Vagina (tissue), 2 donors: ENCODE results near the gene HECW1. TPM values are rescaled to one million over a fixed set of nuclear protein-coding genes. Genes with fewer than 3 reads are reported as not detected.

Experiments used
- DNase-seq, 2 donors: peaks; one replicate each; pipeline ENCODE4 v3.0.0-alpha.2; 2017; ENCODE audit errors: extremely low spot score in 2 of 2
- H3K27ac ChIP-seq: fragments of 200-600 bp; sonication (generic); one replicate; pipeline ENCODE4 v1.5.1; 2019
- H3K27me3 ChIP-seq: fragments of 200-600 bp; sonication (generic); one replicate; pipeline ENCODE4 v1.5.1; 2019
- H3K36me3 ChIP-seq, 2 donors: fragments of 200-600 bp; sonication (generic); one replicate each; pipeline ENCODE4 v1.5.1; 2017 to 2019
- H3K4me1 ChIP-seq: fragments of 200-600 bp; sonication (generic); one replicate; pipeline ENCODE4 v1.5.1; 2019
- H3K4me3 ChIP-seq, 2 donors: fragments of 200-600 bp; sonication (generic); 1 replicate in 1 of 2; 2 replicates in 1 of 2; pipeline ENCODE4 v1.5.1; 2016 to 2019
- H3K9me3 ChIP-seq: fragments of 200-600 bp; sonication (generic); one replicate; pipeline ENCODE4 v1.5.1; 2019
- POLR2A ChIP-seq, 2 donors: fragments of 450-650 bp; IDR thresholded peaks; one replicate each; pipeline ENCODE4 v1.6.1; 2017; ENCODE audit warnings: antibody characterized with exemption in 2 of 2, mild to moderate bottlenecking in 2 of 2, moderate library complexity in 2 of 2
- POLR2AphosphoS5 ChIP-seq, 2 donors: sonication (generic); formaldehyde crosslinking; IDR thresholded peaks; one replicate each; pipeline ENCODE4 v1.9.0; 2017; ENCODE audit warnings: antibody characterized with exemption in 2 of 2, mild to moderate bottlenecking in 2 of 2, low read depth in 1 of 2; ENCODE audit not compliant: insufficient read depth in 1 of 2
- intact Hi-C: fragments of 100-400 bp; cut with DNase I; formaldehyde crosslinking; loops from one replicate; pipeline ENCODE4 v1.15.1; 2023
- total RNA-seq: library from RNA; depleted of rRNA; stranded (reverse); fragments of >200 nt; gene quantifications from one replicate; pipeline ENCODE4 v1.2.3, GENCODE V29; 2016
- TF ChIP-seq, protein P1 (sequence below), 3 experiments: fragments of 450-650 bp in 2 of 3; fragments of 200-600 bp in 1 of 3; sonication (generic) in 1 of 3; IDR thresholded peaks; one replicate each; pipeline ENCODE4 v1.5.1; 2017 to 2019; ENCODE audit warnings: antibody characterized with exemption in 3 of 3, mild to moderate bottlenecking in 2 of 3, moderate library complexity in 2 of 3

The HECW1 gene
- total RNA-seq, 1 donor from 2014 or later = 2.5 TPM

DNA sequence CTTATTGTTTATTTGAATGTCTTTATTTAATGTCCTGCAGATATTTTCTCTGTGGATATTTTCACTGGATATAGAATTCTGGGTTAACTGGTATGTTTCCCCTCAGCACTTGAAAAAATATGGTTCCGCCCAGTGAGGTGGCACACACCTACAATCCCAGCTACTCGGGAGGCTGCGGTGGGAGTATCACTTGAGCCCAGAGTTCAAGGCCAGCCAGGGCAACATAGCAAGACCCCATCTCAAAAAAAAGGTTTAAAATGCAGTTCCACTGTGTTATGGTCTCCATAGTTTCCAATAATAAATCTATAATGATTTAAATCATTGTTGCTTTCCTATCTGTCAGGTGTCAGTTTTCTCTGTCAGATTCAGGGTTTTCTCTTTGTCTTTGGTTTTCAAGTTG, 305.0 kb downstream of the HECW1 start:
- H3K27ac ChIP-seq = no peak overlapping the region
- H3K36me3 ChIP-seq = no peaks in the 10 kb centered on the region
- intact Hi-C loops = no loop called here
- H3K4me3 ChIP-seq = no peak overlapping the region
- H3K27me3 ChIP-seq = no peaks in the 10 kb centered on the region
- H3K9me3 ChIP-seq = no peaks in the 10 kb centered on the region
- no peak for TF ChIP-seq POLR2AphosphoS5 (IDR thresholded peaks at IDR 0.05; ENCODE audit: insufficient read depth in 1 of 2, low read depth in 1 of 2)
- TF ChIP-seq POLR2A (IDR thresholded peaks at IDR 0.05) = no peak
- TF ChIP-seq, protein P1, sequence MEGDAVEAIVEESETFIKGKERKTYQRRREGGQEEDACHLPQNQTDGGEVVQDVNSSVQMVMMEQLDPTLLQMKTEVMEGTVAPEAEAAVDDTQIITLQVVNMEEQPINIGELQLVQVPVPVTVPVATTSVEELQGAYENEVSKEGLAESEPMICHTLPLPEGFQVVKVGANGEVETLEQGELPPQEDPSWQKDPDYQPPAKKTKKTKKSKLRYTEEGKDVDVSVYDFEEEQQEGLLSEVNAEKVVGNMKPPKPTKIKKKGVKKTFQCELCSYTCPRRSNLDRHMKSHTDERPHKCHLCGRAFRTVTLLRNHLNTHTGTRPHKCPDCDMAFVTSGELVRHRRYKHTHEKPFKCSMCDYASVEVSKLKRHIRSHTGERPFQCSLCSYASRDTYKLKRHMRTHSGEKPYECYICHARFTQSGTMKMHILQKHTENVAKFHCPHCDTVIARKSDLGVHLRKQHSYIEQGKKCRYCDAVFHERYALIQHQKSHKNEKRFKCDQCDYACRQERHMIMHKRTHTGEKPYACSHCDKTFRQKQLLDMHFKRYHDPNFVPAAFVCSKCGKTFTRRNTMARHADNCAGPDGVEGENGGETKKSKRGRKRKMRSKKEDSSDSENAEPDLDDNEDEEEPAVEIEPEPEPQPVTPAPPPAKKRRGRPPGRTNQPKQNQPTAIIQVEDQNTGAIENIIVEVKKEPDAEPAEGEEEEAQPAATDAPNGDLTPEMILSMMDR (IDR thresholded peaks at IDR 0.05) = no peak
- H3K4me1 ChIP-seq = no peaks in the 10 kb centered on the region
- no peak for DNase-seq

DNA sequence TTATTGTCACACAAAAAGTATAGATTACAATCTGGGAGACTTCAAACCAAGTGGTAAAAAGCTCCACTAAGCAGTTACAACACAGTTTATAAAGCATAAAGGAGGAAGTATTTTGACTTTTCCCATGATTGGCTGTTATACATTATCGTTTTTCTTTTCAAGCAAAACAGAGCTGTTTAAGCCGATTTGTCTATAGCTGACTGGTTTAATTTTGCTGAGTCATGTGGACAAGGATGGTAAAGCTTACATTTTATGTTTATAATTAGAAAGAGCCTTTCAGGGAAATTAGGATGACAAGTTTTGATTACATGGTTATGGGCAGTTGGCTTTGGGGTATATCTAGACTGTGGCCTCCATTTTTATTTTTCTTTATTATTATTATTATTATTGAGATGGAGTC, 318.0 kb downstream of the HECW1 start:
- DNase-seq = no peak
- TF ChIP-seq POLR2A (IDR thresholded peaks at IDR 0.05) (no peak), POLR2AphosphoS5 (IDR thresholded peaks at IDR 0.05; ENCODE audit: insufficient read depth in 1 of 2, low read depth in 1 of 2) (no peak)
- TF ChIP-seq, protein P1 (IDR thresholded peaks at IDR 0.05) = no peak
- Histone ChIP-seq H3K4me1 (no peaks in the 10 kb centered on the region), H3K4me3 (no peak overlapping the region), H3K36me3 (no peaks in the 10 kb centered on the region), H3K27ac (no peak overlapping the region), H3K27me3 (no peaks in the 10 kb centered on the region), H3K9me3 (no peaks in the 10 kb centered on the region)
- intact Hi-C loops = no loop called here

DNA sequence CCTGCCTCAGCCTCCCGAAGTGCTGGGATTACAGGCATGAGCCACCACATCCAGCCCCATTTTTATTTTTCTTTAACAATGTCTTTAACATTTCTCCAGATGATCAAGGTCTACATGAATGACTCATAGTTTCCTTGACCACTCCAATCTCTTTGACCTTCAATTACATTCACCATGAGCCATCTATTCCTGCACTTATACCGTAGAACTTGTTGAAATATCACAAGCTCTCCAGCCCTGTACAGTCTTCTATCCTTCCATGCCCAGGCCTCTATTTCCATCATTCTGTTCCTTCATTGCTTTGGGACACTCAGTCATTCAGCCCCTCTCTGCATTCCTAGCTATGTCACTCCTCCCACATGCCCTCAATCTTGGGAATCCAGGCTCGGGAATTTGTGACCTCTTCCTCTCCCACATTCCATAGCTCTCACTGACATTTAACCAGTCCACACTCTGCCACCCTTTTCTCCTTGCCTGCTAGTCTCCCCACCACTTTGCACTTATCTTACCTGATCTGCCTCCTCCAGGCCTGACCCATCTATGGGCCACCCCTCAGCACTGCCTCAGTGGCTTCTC, 318.7 kb downstream of the HECW1 start:
- intact Hi-C loops = no loop called here
- Histone ChIP-seq H3K27me3 (no peaks in the 10 kb centered on the region), H3K36me3 (no peaks in the 10 kb centered on the region), H3K4me1 (no peaks in the 10 kb centered on the region), H3K27ac (no peak overlapping the region), H3K4me3 (no peak overlapping the region), H3K9me3 (no peaks in the 10 kb centered on the region)
- TF ChIP-seq POLR2AphosphoS5 (IDR thresholded peaks at IDR 0.05; ENCODE audit: insufficient read depth in 1 of 2, low read depth in 1 of 2) (no peak), POLR2A (IDR thresholded peaks at IDR 0.05) (no peak)
- TF ChIP-seq, protein P1 (IDR thresholded peaks at IDR 0.05) = no peak
- DNase-seq = no peak

DNA sequence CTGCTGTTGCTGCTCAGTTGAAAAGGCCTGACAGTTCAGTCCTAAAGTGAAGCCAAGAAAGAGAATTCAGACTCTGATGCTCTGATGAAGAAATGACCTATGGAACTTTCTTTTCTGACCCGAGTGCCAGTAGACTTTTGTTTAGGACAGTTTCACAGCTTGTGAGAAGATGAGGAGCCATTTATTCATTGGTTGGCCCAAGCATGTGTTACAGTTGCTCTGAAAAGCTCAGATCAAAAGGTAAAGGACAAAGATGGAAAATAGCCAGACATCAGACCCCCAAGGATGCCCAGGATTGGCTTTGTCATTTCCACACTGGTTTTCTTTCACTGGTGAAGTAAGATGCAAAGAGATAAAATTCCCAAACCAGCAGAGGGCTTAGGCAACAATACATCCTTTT, 321.2 kb downstream of the HECW1 start:
- TF ChIP-seq POLR2AphosphoS5 (IDR thresholded peaks at IDR 0.05; ENCODE audit: insufficient read depth in 1 of 2, low read depth in 1 of 2) = no peak
- no peak for TF ChIP-seq POLR2A (IDR thresholded peaks at IDR 0.05)
- TF ChIP-seq, protein P1 (IDR thresholded peaks at IDR 0.05) = no peak
- intact Hi-C loops = no loop called here
- DNase-seq = no peak
- Histone ChIP-seq H3K27me3 (no peaks in the 10 kb centered on the region), H3K27ac (no peak overlapping the region), H3K4me3 (no peak overlapping the region), H3K9me3 (no peaks in the 10 kb centered on the region), H3K4me1 (no peaks in the 10 kb centered on the region), H3K36me3 (no peaks in the 10 kb centered on the region)

DNA sequence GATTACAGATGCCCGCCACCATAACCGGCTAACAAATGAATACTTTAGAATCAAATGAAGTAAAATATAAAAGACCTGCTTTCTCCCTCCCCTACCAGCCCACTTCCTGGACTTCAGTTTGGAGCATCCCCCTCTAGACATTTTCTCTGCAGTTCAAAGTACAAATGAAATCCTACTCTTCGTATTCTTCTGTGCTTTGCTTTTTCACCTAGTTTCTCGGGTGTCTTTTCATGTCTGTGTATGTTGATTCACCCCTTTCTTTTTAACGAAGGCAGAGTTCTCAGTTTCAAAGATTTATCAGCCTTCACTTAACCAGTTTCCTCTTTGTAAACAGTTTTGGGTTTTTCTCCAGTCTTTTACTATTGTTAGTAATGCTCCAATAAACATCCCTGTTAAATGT, 324.6 kb downstream of the HECW1 start:
- intact Hi-C loops = no loop called here
- Histone ChIP-seq H3K27ac (no peak overlapping the region), H3K4me3 (no peak overlapping the region), H3K4me1 (no peaks in the 10 kb centered on the region), H3K27me3 (no peaks in the 10 kb centered on the region), H3K36me3 (no peaks in the 10 kb centered on the region), H3K9me3 (no peaks in the 10 kb centered on the region)
- TF ChIP-seq POLR2AphosphoS5 (IDR thresholded peaks at IDR 0.05; ENCODE audit: insufficient read depth in 1 of 2, low read depth in 1 of 2) (no peak), POLR2A (IDR thresholded peaks at IDR 0.05) (no peak)
- TF ChIP-seq, protein P1 (IDR thresholded peaks at IDR 0.05) = no peak
- no peak for DNase-seq
